ENCODE measurements around the gene TNP1. TPM values are rescaled to one million over a fixed set of nuclear protein-coding genes. Genes with fewer than 3 reads are reported as not detected.

TNP1 gene
- polyA plus RNA-seq (2011; rRNA removed) (not detected in 2 replicates), polyA minus RNA-seq (2011; rRNA and poly(A)+ RNA removed) (not detected in 2 replicates)

GRCh38 chr2:216859944-216860343 lies at the start of gene TNP1:
TNP1 (minus strand) TSS chr2:216860064; CDS start chr2:216860034, 30 bp downstream.
- no peak for DNase-seq (ENCODE audit: low read depth)
- Histone ChIP-seq H3K36me3 (ENCODE audit: control insufficient read depth, insufficient read depth, low read length) (no peaks in the 10 kb centered on the region), H3K4me3 (ENCODE audit: low read depth, low read length) (no peak within 1 kb of the TSS), H3K27me3 (ENCODE audit: control insufficient read depth, insufficient read depth, low read length) (no peaks in the 10 kb centered on the region)
- ChIA-PET POLR2A (no interaction called here), CTCF (no interaction called here)
- no peak for TF ChIP-seq CTCF (IDR thresholded peaks at IDR 0.05; ENCODE audit: insufficient read depth, low read depth, low read length)

- Histone ChIP-seq H3K27me3 (ENCODE audit: control insufficient read depth, insufficient read depth, low read length) (no peaks in the 10 kb centered on the region), H3K36me3 (ENCODE audit: control insufficient read depth, insufficient read depth, low read length) (no peaks in the 10 kb centered on the region), H3K4me3 (ENCODE audit: low read depth, low read length) (no peak overlapping the region)
- DNase-seq (ENCODE audit: low read depth) = no peak
- CTCF ChIA-PET = no interaction called here
- TF ChIP-seq CTCF (IDR thresholded peaks at IDR 0.05; ENCODE audit: insufficient read depth, low read depth, low read length) = no peak
- POLR2A ChIA-PET = no interaction called here
Observed at GRCh38 chr2:216908300-216908699, 48.4 kb upstream of the TNP1 start.

GRCh38 chr2:216905649-216906329 lies 45.9 kb upstream of the TNP1 start:
- DNase-seq (ENCODE audit: low read depth) = no peak
- ChIA-PET CTCF (interaction anchor here (0.6 to 1.1 kb wide), 2 partner anchors 14 to 18 kb away, joined by 3 read pairs; no protein-coding TSS in a partner anchor), POLR2A (no interaction called here)
- no peak overlapping the region for H3K4me3 ChIP-seq (ENCODE audit: low read depth, low read length)
- no peaks in the 10 kb centered on the region for H3K36me3 ChIP-seq (ENCODE audit: control insufficient read depth, insufficient read depth, low read length)
- TF ChIP-seq CTCF (IDR thresholded peaks at IDR 0.05; ENCODE audit: insufficient read depth, low read depth, low read length) = no peak
- no peaks in the 10 kb centered on the region for H3K27me3 ChIP-seq (ENCODE audit: control insufficient read depth, insufficient read depth, low read length)

- no peaks in the 10 kb centered on the region for H3K27me3 ChIP-seq (ENCODE audit: control insufficient read depth, insufficient read depth, low read length)
- CTCF ChIA-PET = no interaction called here
- H3K4me3 ChIP-seq (ENCODE audit: low read depth, low read length) = no peak overlapping the region
- no peak for TF ChIP-seq CTCF (IDR thresholded peaks at IDR 0.05; ENCODE audit: insufficient read depth, low read depth, low read length)
- no peaks in the 10 kb centered on the region for H3K36me3 ChIP-seq (ENCODE audit: control insufficient read depth, insufficient read depth, low read length)
- POLR2A ChIA-PET = no interaction called here
- DNase-seq (ENCODE audit: low read depth) = no peak
Observed at GRCh38 chr2:216904974-216905373, 45.1 kb upstream of the TNP1 start.

- no peaks in the 10 kb centered on the region for H3K36me3 ChIP-seq (ENCODE audit: control insufficient read depth, insufficient read depth, low read length)
- no peaks in the 10 kb centered on the region for H3K27me3 ChIP-seq (ENCODE audit: control insufficient read depth, insufficient read depth, low read length)
- DNase-seq (ENCODE audit: low read depth) = no peak
- ChIA-PET POLR2A (no interaction called here), CTCF (no interaction called here)
- no peak overlapping the region for H3K4me3 ChIP-seq (ENCODE audit: low read depth, low read length)
- TF ChIP-seq CTCF (IDR thresholded peaks at IDR 0.05; ENCODE audit: insufficient read depth, low read depth, low read length) = no peak
Observed at GRCh38 chr2:216904554-216904953, 44.7 kb upstream of the TNP1 start.
